ENCODE results near the gene HACD2.

DNA sequence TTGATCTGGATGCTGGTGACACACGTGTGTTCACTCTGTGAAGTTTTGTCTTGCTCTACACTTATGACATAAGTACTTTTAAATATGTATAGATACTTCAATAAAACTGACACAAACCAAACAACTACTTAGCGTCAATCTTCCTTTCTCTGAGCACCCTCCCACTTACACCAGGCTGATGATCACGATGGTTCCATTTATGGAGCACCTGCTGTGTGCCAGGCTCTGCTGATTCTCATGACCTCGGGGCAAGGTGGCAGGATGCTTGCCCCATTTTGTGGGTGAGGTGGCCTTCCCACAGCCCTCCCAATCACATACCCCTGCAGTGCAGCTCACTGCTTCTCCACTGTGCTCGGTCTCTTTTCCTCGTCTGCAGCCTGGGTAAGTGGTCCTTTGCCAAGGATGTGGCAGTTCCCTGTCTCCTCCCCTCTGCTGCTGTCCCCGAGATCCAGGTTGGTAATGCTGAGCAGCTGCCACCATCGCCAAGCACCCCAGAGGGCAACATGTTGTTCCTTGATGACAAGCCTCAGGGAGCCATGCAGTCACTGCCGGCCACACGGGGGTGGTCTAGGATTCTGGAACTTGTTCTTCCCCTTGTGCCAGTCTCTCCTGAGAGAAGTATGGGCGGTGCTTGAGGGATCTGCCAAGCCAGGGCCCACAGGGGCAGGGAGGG is 115.4 kb downstream of the HACD2 start:
- no peak for TF ChIP-seq CTCF (IDR thresholded peaks at IDR 0.05 in 2 of 3, conservative IDR thresholded peaks at IDR 0.05 in 1 of 3; ENCODE audit: insufficient read depth in 2 of 3, low read depth in 1 of 3, low read length in 3 of 3)
- TF ChIP-seq ZNF398 (CRISPR knock-in tag; IDR thresholded peaks at IDR 0.05) = no peak
- no peak for TF ChIP-seq EGR1 (conservative IDR thresholded peaks at IDR 0.05)
- TF ChIP-seq, protein P1, sequence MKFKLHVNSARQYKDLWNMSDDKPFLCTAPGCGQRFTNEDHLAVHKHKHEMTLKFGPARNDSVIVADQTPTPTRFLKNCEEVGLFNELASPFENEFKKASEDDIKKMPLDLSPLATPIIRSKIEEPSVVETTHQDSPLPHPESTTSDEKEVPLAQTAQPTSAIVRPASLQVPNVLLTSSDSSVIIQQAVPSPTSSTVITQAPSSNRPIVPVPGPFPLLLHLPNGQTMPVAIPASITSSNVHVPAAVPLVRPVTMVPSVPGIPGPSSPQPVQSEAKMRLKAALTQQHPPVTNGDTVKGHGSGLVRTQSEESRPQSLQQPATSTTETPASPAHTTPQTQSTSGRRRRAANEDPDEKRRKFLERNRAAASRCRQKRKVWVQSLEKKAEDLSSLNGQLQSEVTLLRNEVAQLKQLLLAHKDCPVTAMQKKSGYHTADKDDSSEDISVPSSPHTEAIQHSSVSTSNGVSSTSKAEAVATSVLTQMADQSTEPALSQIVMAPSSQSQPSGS (CRISPR knock-in tag; IDR thresholded peaks at IDR 0.05) = no peak
- no peak for TF ChIP-seq ZNF232 (CRISPR knock-in tag; IDR thresholded peaks at IDR 0.05)
- TF ChIP-seq EP300 (IDR thresholded peaks at IDR 0.05; ENCODE audit: low read length) = no peak
- no peak for TF ChIP-seq MEF2D (tag; conservative IDR thresholded peaks at IDR 0.05; ENCODE audit: low read depth)
